ENCODE data around the gene ANKH.
A peak's percentile ranks its signal among the peaks of the same experiment; 100 is the strongest.

ANKH gene

DNA sequence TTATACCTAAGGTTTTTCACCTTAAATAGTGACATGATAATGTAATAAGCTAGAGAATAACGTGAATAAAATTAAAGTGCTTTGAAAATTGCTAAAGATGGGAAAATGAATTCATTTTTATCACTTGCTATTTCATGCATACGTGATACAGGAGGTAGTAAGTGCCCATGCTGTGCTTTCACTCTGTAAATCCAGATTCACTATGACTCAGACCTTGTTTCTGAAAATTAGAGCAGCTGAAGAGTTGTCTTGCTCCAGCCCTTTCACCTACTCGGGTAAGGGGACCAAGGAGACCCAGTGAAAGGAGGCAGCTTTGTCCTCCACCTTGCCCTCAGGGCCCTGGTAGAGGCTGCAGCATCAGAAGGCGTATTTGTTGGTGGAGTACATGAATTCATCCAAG, 87.9 kb downstream of the ANKH start:
- DNase-seq, result no peak

GRCh38 chr5:14782591-14782990, 89.0 kb downstream of the ANKH start:
- DNase-seq, result no peak

- DNase-seq, result no peak
Measured at GRCh38 chr5:14781106-14781505, 90.5 kb downstream of the ANKH start.

GRCh38 chr5:14779975-14780374, 91.6 kb downstream of the ANKH start:
- no peak for DNase-seq

DNA sequence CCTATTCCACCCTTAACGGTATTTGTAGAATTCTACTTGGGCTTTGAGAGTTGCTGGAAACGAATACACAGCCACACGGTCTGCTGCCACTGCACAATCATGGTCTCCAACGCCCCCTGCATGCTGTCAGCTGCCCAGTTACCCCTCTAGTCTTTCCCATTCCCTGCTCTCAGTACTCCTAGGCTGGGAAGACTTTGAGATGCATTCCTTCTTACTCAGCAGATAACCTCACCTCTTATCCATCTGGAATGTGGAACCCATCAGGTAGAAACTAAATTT, 92.8 kb downstream of the ANKH start:
- DNase-seq, result no peak

DNA sequence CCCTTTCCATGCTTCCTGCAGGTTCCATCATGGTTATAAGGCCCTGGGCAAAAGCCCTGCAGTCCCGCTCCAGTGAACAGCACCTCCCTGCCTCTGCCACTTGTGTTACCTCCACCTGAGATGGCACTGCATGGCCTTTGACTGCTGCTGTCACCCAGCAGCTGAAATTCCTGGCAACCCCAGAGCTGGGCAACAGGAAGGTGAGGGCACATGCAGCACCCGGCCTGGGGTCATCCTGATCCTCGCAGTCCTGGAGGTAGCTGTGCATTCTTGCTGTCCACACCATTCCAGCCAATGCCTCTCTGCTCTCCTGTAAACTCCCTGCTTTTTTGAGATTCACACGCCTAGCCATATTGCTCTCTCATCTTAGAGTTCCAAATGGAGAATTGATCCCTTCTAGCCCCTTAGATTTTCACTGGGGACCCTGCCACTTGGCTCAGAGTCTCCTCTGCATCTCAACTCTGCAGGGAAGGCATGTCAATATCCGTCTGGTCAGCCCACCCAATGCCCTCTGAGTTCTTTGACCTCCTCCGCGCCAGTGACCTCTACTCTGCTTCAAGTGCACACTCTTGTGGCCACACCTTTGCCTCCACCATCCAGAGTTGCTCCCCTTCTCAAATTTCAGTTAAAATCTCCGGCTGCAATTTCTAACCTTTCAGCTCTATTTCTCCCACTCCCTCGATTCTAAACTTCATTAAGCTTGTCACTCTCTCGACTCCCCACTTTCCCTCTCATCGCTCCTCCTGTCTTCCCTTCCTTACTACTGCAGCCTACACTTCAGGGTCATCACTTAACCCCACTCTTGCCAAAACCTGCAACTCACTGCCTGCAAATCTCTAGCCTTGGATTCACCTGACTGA, 93.4 kb downstream of the ANKH start:
- no peak for DNase-seq

- no peak for DNase-seq
Measured at GRCh38 chr5:14777187-14777586, 94.4 kb downstream of the ANKH start.

- no peak for DNase-seq
Measured at GRCh38 chr5:14776602-14777001, 95.0 kb downstream of the ANKH start.

GRCh38 chr5:14775857-14776256, 95.7 kb downstream of the ANKH start:
- DNase-seq, result no peak

- no peak for DNase-seq
Measured at GRCh38 chr5:14773588-14773987, 98.0 kb downstream of the ANKH start.

GRCh38 chr5:14771972-14772371, 99.6 kb downstream of the ANKH start:
- no peak for DNase-seq

DNA sequence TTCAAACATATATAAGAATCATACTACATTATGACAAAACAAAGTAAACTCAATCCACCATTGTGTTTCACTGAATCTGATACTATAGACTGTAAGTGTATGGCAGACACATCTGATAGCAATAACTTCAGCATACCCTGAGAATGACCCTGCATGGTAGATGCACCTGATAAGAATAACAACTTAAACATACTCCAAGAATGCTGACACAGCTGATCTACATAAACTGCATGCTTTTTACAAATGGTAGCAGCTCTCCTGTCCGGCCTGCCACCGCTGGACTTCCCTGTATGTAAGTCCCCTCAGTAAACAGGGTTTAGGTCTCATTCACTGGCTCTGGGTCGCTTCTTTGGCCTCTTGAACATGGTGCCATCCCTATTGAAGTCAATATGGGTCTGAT, 100.4 kb downstream of the ANKH start:
- no peak for DNase-seq

GRCh38 chr5:14768508-14769365, 102.8 kb downstream of the ANKH start:
- no peak for DNase-seq

- DNase-seq, result peak in 1 of 2 donors; percentile 26
Measured at GRCh38 chr5:14767735-14768507, 103.7 kb downstream of the ANKH start.

DNA sequence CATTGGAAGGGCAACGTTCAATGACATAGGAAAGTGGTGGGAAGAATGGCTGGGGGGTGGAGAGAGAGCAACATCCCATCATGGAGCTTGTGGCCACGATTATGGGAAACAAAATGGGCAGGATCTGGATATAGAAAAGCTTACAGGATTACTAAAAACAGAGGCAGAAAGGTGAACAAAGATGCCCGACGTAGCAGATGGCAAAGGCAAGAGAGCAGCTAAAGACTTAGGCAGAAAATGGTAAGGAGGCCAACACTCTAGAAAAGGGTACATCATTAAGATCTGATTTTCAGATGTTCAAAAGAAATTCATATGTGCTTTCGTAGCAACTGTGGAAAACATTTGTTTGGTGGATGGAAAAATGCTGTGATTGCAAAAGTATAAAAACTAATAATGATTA, 104.5 kb downstream of the ANKH start:
- no peak for DNase-seq

GRCh38 chr5:14766584-14766983, 105.0 kb downstream of the ANKH start:
- no peak for DNase-seq

- DNase-seq, result no peak
Measured at GRCh38 chr5:14765587-14765986, 106.0 kb downstream of the ANKH start.

- DNase-seq, result no peak
Measured at GRCh38 chr5:14762549-14763216, 108.9 kb downstream of the ANKH start.

- DNase-seq, result no peak
Measured at GRCh38 chr5:14760548-14761002, 111.0 kb downstream of the ANKH start.

DNA sequence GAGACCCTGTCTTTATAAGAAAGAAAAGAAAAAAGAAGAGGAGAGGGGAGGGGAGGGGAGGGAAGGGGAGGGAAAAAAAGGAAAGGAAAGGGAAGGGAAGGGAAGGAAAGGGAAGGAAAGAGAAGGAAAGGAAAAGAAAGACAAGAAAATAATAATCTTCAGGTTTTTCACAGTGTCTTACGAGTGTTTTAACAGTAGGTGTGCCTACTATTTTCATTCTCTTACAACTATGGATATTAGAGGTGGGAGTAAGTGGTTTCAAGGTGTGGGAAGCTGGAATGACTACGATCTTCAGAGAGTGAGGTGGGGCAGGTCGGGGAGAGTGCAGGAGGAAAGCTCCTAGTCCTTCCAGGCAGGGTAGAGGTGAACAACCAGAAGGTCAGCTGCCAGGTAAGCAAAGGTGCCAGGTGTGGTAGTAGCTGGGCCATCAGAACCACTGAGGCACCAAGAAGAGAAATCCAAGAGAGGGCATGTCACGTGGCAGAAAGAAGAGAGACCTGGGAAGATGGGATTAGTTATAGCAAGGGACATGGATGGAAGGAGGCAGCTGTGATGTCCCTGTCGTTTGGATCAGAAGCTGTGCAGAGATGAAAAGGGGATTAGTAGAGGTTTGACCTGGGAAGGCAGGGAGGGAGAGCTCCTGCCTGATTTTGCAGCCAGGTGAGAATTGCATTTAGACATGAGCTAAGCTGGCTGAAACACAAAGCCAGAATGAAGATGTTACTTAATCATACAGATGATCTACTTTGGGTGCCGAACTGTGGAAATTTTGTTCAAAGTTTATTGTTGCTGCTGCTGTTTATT, 111.6 kb downstream of the ANKH start:
- DNase-seq, result no peak

DNA sequence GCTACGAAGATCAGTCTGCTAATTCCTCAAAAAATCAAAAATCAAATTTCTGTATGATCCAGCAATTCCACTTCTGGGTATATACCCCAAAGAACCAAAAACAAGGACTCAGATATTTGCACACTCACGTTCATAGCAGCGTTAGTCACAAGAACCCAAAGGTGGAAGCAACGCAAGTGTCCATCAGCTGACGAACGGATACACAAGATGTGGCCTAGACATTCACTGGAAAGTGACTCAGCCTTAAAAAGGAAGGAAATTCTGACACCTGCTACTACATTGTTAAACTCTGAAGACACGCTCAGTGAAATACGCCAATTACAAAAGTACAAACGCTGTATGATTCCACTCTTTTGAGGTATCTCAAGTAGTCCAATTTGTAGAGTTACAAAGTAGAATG, 113.7 kb downstream of the ANKH start:
- DNase-seq, result peak in 1 of 2 donors; percentile 41

- DNase-seq, result no peak
Measured at GRCh38 chr5:14756478-14756877, 115.1 kb downstream of the ANKH start.
